GM10248 (cell line): ENCODE data around the gene IQGAP1.
"Not testable (repeated sequence)": the region's sequence is repeated elsewhere in the genome, so short reads cannot be mapped to it uniquely, and the experiment has no call there.

ENCODE experiments used
- CTCF ChIA-PET: fragments of 300-600 bp; sonication (Branson Sonifier 250); formaldehyde crosslinking; extraction: SDS; loops from one replicate; lab custom pipeline; 2021; ENCODE audit warnings: antibody characterized with exemption; lab: Yijun Ruan, JAX
- POLR2A ChIA-PET: fragments of 350-650 bp; sonication (Branson Sonifier 250); formaldehyde crosslinking; extraction: SDS; loops from one replicate; lab custom pipeline; 2020; ENCODE audit warnings: antibody characterized with exemption; lab: Yijun Ruan, JAX
- DNase-seq: peaks from one replicate; pipeline ENCODE4 v3.0.0; 2012; ENCODE audit errors: extremely low spot score
- CTCF ChIP-seq: IDR thresholded peaks from 2 replicates; pipeline ENCODE4 v1.5.1; 2012; ENCODE audit warnings: mild to moderate bottlenecking, low read depth; ENCODE audit errors: extremely low read depth, missing control alignments, control extremely low read depth

IQGAP1 gene

GRCh38 chr15:90512276-90512675 is 124.2 kb downstream of the IQGAP1 start:
- CTCF ChIA-PET = interaction anchor here (0.8 to 3.6 kb wide), 10 partner anchors 9 to 192 kb away, joined by 3 to 12 read pairs (median 4); no protein-coding TSS in a partner anchor
- no peak for TF ChIP-seq CTCF
- POLR2A ChIA-PET = interaction anchor here (0.6 kb wide), 2 partner anchors 9 to 58 kb away, joined by 3 to 5 read pairs; no protein-coding TSS in a partner anchor
- no peak for DNase-seq

GRCh38 chr15:90512981-90513380 is 124.9 kb downstream of the IQGAP1 start:
- TF ChIP-seq CTCF = no peak
- DNase-seq = no peak
- ChIA-PET POLR2A (no interaction called here), CTCF (interaction anchor here (0.8 to 3.6 kb wide), 10 partner anchors 10 to 193 kb away, joined by 3 to 12 read pairs (median 4); no protein-coding TSS in a partner anchor)

- POLR2A ChIA-PET = no interaction called here
- CTCF ChIA-PET = interaction anchor here (0.9 to 3.6 kb wide), 7 partner anchors 11 to 193 kb away, joined by 3 to 12 read pairs (median 3); no protein-coding TSS in a partner anchor
- DNase-seq = no peak
- TF ChIP-seq CTCF = no peak
These were observed 125.4 kb downstream of the IQGAP1 start for GRCh38 chr15:90513448-90513847.

GRCh38 chr15:90513893-90514292 is 125.9 kb downstream of the IQGAP1 start:
- CTCF ChIA-PET = interaction anchor here (1.0 to 3.6 kb wide), 5 partner anchors 11 to 194 kb away, joined by 3 to 12 read pairs (median 4); no protein-coding TSS in a partner anchor
- DNase-seq, POLR2A ChIA-PET: not testable (repeated sequence)

GRCh38 chr15:90519688-90520087 is 131.6 kb downstream of the IQGAP1 start:
- ChIA-PET CTCF (interaction anchor here (1.3 to 3.4 kb wide), 4 partner anchors 10 to 200 kb away, joined by 3 to 12 read pairs (median 4); partner anchors contain the start of gene CRTC3), POLR2A (no interaction called here)
- no peak for TF ChIP-seq CTCF
- DNase-seq = no peak

- no peak for DNase-seq
- POLR2A ChIA-PET = no interaction called here
- CTCF ChIA-PET = interaction anchor here (1.3 to 3.4 kb wide), 4 partner anchors 10 to 200 kb away, joined by 3 to 12 read pairs (median 4); partner anchors contain the start of gene CRTC3
- no peak for TF ChIP-seq CTCF
These were observed 132.3 kb downstream of the IQGAP1 start for GRCh38 chr15:90520365-90520764.

- DNase-seq = no peak
- TF ChIP-seq CTCF = no peak
- CTCF ChIA-PET = interaction anchor here (1.0 to 2.1 kb wide), 6 partner anchors 12 to 204 kb away, joined by 3 to 6 read pairs (median 4); no protein-coding TSS in a partner anchor
- POLR2A ChIA-PET = no interaction called here
These were observed 135.3 kb downstream of the IQGAP1 start for GRCh38 chr15:90523373-90523772.

- CTCF ChIA-PET = interaction anchor here (1.0 to 2.1 kb wide), 6 partner anchors 11 to 205 kb away, joined by 3 to 6 read pairs (median 3); no protein-coding TSS in a partner anchor
- POLR2A ChIA-PET = not testable (repeated sequence)
- peak; percentile 70 for DNase-seq
These were observed 136.2 kb downstream of the IQGAP1 start for GRCh38 chr15:90524018-90524803.
